GM21737 (cell line): ENCODE measurements around the gene FLNA.

Source experiments
- ATAC-seq: cut with Tn5 transposase; IDR thresholded peaks from one replicate; pipeline ENCODE4 v1.9.1; 2021; ENCODE audit warnings: mild to moderate bottlenecking, moderate library complexity; ENCODE audit not compliant: unreplicated experiment

FLNA gene

GRCh38 chrX:154359362-154360154 lies 14.9 kb downstream of the FLNA start:
- ATAC-seq, result no peak

DNA sequence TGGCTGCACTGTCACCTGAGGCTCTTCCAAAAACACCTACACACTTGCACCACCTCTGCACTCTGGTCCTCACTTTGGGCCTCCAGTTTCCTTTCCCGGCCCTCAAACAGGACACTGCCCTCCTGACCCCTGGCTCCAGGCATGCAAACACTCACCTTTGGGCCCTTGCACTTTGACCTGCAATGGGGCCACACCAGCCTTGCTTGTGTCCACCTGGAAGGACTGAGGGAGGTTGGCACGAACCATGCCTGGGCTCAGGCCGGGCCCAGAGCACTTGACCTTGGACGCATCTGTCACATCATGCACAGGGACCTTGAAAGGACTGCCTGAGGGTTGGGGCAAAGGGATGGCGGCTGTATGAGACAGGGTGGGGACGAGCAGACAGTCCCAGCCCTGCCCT lies 15.6 kb downstream of the FLNA start:
- no peak for ATAC-seq

- no peak for ATAC-seq
Measured at GRCh38 chrX:154358011-154358410, 16.4 kb downstream of the FLNA start.

DNA sequence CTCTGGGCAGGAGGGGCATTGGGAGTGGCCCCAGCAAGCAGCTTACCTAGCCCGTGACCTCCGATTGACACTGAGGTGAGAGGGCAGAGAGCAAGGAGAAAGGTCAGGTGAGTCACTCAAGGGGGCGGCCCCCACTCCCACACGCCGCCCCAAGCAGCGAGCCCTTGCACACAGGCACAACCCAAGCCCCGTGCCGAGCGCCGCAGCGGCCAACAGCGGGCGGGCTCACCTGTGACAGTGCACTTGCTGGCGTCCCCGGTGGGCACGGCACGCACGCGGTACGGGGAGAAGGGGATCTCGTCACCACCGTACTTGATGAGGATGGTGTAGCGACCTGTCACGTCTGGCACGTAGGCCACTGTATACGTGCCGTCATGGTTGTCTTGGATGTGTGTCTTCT lies 17.2 kb downstream of the FLNA start:
- ATAC-seq, result no peak

GRCh38 chrX:154356596-154356995 lies 17.8 kb downstream of the FLNA start:
- no peak for ATAC-seq

GRCh38 chrX:154355776-154356140 lies 18.7 kb downstream of the FLNA start:
- ATAC-seq, result no peak

- no peak for ATAC-seq
Measured at GRCh38 chrX:154355094-154355775, 19.2 kb downstream of the FLNA start.

GRCh38 chrX:154354516-154354915 lies 19.9 kb downstream of the FLNA start:
- ATAC-seq, result no peak

DNA sequence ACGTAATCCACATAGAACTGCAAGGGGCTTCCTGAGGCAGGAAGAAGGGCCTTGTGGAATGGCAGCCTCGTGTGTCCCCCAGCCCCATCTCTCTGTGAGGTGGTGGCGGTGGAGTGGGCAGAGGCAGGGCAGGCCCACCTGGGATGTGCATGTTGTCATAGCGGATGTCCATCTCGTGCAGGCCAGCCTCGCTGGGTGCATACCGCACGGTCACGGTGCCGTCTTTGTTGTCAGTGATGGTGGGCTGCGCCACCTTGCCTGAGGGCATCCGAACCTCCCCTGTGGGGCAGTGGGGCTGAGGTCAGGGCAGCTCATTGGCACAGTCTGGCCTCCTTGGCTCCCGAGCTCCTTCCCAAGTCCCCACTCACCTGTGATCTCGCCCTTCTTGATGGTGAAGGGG lies 20.4 kb downstream of the FLNA start:
- no peak for ATAC-seq

- no peak for ATAC-seq
Measured at GRCh38 chrX:154353172-154353843, 21.1 kb downstream of the FLNA start.

DNA sequence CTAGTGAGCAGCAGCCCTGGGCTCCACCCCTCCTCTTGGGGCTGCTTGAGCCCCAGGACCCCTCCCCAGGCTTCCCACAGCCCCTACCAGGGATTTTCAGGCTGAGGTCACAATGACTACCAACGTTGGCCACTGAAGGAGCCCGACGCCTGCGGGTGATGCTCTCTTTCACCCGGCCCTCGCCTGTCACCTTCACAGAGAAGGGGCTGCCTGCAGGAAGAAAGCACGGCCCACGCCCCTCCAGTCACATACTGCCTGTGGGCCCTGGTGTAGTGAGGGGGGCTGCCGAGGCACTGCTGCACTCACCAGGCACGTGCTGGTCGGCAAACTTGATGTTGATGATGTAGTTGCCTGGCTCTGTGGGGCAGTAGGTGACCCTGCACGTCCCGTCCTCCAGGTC lies 22.0 kb downstream of the FLNA start:
- ATAC-seq, result no peak

GRCh38 chrX:154352012-154352401 lies 22.4 kb downstream of the FLNA start:
- no peak for ATAC-seq

- ATAC-seq, result no peak
Measured at GRCh38 chrX:154351183-154352011, 23.0 kb downstream of the FLNA start.

DNA sequence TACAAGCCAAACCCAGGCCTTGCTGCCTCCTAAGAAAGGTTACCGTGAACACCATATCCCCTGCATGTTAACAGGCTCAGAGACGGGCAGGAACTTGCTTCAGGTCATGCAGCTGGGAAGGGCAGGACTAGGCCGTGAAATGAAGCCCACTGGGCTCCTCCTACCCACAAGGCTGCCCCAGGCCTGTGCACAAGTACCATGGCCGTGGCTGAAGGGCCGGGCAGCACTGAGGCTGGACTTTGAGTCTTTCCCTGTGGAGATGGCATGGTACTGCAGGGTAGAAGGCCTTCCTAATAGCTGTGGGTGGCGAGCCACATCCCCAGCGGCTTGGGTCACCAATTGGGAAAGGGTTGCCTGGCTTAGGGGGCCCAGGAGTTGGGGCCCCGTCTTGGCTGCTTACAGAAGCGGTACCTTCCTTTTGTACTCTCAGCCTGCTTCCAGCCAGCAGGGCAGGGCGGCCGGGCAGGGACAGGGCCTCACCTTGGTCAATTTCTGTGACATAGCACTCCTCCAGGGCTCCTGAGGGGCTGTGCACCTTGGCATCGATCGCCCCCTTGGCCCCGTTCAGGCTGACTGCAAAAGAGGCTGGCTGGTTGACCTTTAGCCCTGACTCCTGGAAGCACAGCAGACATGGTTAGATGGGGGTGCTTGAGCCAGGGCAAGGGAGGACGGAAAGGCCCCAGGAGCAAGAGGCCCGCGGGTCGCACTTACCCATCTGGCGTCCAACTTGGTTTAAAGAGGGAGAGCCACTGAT lies 23.8 kb downstream of the FLNA start:
- ATAC-seq, result no peak

- no peak for ATAC-seq
Measured at GRCh38 chrX:154349979-154350378, 24.5 kb downstream of the FLNA start.

GRCh38 chrX:154349359-154349935 lies 25.0 kb downstream of the FLNA start:
- ATAC-seq, result no peak

GRCh38 chrX:154348646-154349358 lies 25.6 kb downstream of the FLNA start:
- ATAC-seq, result no peak

DNA sequence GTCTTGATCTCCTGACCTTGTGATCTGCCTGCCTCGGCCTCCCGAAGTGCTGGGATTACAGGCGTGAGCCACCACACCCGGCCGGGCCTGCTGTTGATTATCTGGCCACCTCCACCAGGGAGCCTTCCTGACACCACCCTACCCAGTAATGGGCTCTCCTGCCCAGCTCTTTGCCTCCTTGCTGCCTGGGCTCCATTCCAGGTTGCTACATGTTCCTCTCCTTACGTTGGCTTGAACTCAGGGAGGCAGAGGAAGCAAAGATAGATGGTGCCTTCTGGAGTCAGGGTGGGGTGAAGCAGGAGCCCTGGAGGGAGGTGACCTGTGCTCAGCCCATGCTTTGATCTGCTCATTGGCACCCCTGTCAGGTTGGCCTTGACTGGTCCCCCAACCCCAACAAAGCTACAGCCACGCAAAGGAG lies 26.3 kb downstream of the FLNA start:
- ATAC-seq, result no peak

GRCh38 chrX:154343620-154344019 lies 30.8 kb downstream of the FLNA start:
- peak; percentile 35 for ATAC-seq
